Activated T-helper 9 cell treated with anti-CD3 and anti-CD28 coated beads, Interleukin-2, amount 50 U/mL, for 16 hours (primary cell): Measurements from ENCODE around the gene ETV2.
"Not testable (repeated sequence)": the region's sequence is repeated elsewhere in the genome, so short reads cannot be mapped to it uniquely, and the experiment has no call there.

ENCODE experiments used
- DNase-seq: peaks from one replicate; pipeline ENCODE4 v3.0.0-alpha.2; 2020; ENCODE audit warnings: low read depth

ETV2 gene

DNA sequence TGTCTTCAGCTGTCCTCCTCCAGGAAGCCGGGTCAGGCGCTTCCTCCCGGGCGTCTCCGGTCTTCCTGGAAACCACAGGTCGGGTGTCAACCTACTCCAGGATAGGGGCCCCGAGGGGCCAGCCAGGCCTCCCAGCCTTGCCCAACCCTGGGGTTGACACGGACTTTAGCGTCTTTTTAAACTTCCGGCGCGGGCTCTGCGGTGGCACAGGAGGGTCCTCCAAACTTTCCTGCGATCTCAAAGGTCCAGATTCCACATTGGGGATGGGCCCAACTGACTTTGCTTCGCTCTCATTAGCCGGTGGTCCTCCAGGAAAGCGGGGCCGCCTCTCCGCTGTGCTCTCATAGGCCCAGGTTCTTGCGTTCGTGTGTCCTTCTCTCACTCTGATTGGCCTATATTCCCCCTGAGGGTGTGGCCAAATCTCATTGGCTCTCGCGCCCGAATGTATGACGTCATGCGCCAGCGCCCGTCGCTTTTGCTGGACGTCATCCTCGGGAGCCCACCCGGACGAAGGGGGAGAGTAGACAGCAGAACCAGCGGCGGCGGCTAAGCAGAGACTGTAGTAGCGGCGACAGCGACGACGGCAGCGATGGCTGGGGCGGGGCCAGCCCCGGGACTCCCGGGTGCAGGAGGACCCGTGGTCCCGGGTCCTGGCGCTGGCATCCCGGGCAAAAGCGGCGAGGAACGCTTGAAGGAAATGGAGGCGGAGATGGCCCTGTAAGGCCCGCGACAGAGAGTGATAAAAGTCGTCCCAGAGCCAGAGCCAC lies 12.8 kb upstream of the ETV2 start, which contains the start of gene RBM42:
TSS of gene RBM42 (plus strand) at position 472 of the 767 bp plus-strand sequence. CDS start at position 590, 118 bp downstream.
- DNase-seq, result peak; percentile 94

DNA sequence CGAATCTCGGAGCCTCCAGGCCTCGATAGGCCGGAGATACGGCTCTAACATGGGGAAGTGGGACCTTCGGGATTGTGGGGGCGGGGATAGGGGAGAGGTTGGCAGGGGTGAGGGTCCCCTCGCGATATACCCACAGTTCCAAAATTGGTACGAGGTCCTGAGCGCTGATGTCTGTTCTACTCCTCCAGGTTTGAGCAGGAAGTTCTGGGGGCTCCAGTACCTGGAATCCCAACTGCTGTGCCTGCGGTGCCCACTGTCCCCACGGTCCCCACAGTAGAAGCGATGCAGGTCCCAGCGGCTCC lies 12.3 kb upstream of the ETV2 start:
- no peak for DNase-seq

DNA sequence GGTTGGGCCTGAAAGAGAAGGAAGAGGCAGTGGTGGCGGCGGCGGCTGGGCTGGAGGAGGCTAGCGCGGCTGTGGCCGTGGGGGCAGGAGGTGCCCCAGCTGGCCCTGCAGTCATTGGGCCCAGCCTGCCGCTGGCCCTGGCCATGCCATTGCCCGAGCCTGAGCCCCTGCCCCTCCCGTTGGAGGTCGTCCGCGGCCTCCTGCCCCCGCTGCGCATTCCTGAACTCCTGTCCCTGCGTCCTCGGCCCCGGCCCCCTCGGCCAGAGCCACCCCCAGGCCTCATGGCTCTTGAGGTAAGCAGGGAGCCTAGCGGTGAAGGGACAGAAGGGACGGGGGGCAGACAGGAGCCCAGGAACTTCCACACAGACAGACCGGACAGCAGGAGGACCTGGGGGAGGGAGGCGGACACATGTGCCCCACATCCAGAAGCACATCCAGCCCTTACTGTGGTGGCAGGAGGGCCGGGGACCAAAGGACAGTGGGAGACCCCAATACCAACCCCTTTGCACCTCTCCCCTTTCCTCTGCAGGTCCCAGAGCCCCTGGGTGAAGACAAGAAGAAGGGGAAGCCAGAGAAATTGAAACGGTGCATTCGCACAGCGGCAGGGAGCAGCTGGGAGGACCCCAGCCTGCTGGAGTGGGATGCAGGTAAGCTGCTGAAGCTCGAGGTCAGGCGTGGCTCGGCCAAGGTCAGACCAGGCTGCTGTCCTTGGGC lies 7.7 kb upstream of the ETV2 start:
- DNase-seq, result no peak

DNA sequence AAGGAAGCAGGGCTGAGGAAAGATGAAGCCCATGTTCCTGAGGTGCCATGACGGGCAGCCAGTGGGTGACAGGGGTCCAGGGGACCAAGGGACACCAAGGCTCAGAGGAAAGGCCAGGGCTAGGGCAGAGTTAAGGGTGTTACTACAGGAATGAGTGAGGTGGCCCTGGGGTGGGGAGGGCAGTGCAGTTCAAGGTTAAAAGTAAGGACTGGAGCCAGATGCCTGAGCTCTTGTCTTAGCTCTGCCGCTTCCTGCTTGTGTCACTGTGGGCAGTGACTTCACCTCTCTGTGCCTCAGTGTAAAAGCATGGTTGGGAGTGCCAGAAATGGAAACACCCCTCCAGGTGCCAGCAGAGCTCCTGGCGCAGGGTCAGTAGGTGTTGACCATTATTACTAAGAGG lies 4.9 kb upstream of the ETV2 start:
- no peak for DNase-seq

DNA sequence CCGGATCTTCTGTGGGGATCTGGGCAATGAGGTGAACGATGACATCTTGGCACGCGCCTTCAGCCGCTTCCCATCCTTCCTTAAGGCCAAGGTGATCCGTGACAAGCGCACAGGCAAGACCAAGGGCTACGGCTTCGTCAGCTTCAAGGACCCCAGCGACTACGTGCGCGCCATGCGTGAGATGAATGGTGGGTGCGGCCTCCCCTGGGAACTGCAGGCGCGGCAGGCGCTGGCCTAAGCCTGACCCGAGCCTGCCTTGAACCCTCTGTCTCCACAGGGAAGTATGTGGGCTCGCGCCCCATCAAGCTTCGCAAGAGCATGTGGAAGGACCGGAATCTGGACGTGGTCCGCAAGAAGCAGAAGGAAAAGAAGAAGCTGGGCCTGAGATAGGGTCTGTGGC lies 4.4 kb upstream of the ETV2 start:
- DNase-seq, result no peak

DNA sequence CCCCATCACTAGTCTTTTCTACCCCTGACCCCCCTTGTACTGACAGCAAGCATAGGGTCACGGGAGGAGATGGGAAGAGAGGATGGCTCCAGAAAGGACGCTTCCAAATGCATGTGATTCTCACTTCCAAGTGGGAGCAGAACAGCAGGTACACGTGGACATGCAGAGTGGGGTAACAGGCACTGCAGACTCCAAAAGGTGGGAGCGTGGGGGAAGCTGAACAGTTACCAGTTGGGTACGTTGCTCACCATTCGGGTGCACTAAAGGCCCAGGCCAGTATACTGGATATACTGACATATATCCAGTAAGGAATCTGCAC lies 2.3 kb upstream of the ETV2 start:
- no peak for DNase-seq

DNA sequence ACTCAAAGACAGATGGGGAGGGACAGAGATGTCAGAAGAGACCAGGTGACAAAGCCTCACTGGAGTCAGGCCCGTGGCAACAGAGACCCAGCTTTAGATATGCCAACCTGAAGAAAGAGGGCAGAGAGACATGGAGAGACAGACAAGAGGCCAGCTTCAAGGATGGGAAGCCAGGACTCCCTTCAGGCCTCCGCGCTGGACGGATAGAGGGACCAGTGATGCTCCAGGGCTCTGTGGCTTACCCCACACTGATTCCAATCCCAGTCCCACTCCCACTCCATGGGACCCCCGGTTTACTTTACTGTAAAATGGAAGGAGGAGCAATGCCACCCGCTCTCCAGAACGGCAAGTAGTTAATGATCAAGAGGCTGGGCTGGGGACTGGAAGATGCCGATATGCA lies 1.7 kb upstream of the ETV2 start:
- no peak for DNase-seq

DNA sequence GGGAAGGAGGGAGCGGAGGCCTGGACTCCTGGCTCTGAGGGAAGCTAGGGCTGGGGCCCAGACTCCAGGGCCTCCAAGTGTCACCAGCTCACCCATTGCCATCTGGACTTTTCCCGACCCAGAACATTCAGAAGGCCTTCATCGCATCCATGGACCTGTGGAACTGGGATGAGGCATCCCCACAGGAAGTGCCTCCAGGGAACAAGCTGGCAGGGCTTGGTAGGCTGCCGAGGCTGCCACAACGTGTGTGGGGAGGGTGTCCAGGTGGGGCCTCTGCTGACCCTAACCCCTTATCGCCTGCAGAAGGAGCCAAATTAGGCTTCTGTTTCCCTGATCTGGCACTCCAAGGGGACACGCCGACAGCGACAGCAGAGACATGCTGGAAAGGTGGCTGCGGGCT lies 767 bp downstream of the ETV2 start:
- DNase-seq, result no peak

DNA sequence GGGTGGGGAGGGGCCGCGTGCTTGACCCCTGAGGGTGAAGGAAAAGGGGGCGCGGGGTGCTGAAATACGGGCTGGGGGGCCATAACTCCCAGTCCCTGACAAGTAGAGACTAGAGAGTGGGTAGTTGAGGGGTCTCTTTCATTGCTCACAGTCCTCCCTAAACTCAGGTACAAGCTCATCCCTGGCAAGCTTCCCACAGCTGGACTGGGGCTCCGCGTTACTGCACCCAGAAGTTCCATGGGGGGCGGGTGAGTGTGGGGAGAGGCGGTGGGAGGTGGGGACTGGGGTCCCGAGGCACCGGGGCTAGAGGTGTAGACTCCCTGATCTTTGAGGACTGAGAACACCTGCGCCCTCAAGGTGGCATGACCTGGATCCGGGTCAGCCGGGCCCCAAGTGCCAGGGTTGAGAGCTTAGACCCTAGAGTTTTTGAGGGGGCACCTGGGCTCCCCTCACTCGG lies 1.3 kb downstream of the ETV2 start:
- no peak for DNase-seq

DNA sequence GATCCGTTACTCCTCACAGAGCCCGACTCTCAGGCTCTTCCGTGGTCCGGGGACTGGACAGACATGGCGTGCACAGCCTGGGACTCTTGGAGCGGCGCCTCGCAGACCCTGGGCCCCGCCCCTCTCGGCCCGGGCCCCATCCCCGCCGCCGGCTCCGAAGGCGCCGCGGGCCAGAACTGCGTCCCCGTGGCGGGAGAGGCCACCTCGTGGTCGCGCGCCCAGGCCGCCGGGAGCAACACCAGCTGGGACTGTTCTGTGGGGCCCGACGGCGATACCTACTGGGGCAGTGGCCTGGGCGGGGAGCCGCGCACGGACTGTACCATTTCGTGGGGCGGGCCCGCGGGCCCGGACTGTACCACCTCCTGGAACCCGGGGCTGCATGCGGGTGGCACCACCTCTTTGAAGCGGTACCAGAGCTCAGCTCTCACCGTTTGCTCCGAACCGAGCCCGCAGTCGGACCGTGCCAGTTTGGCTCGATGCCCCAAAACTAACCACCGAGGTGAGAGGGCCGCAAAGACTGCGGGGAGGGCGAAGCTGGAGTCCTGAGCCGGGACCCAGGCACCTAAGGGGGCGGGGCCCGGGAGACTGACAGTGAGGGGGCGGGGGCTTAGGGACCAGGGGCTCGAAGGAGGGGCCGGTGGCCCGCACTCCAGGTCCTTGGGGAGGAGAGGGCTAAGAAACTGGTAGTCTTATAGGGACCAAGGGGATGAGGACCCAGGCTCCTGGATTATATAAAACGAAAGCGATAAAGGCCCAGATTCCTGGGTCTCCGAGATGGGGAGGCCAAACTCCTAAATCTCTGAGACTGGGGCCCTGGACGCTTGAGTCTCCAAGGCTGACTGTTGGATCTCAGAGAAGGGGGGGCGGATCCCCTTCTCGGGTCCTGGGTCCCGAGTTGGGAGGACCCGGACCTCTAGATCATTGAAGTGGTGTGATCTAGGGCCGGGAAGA lies 2.0 kb downstream of the ETV2 start:
- peak; percentile 67 for DNase-seq

DNA sequence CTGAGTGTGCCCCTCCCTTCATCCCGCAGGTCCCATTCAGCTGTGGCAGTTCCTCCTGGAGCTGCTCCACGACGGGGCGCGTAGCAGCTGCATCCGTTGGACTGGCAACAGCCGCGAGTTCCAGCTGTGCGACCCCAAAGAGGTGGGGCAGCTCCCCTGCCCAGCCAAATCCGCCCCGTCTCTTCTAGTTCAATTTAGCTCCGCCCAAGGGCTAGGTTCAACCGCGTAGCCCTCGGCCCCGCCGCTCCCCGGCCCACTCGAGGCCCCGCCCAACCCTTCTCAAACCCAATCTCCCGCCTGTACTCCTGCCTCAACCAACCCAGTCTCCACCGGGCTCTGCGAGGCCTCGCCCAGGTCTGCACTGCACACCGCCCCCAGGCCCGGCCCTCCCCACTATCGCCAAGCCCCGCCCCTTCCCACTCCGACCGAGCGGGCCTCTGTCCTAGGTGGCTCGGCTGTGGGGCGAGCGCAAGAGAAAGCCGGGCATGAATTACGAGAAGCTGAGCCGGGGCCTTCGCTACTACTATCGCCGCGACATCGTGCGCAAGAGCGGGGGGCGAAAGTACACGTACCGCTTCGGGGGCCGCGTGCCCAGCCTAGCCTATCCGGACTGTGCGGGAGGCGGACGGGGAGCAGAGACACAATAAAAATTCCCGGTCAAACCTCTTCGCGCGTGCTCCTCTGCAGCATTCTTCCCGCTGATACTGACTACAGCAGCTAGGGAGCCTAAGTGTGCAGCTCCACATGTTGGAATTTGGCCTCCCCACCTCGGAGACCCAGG lies 2.9 kb downstream of the ETV2 start:
- DNase-seq, result peak; percentile 94

DNA sequence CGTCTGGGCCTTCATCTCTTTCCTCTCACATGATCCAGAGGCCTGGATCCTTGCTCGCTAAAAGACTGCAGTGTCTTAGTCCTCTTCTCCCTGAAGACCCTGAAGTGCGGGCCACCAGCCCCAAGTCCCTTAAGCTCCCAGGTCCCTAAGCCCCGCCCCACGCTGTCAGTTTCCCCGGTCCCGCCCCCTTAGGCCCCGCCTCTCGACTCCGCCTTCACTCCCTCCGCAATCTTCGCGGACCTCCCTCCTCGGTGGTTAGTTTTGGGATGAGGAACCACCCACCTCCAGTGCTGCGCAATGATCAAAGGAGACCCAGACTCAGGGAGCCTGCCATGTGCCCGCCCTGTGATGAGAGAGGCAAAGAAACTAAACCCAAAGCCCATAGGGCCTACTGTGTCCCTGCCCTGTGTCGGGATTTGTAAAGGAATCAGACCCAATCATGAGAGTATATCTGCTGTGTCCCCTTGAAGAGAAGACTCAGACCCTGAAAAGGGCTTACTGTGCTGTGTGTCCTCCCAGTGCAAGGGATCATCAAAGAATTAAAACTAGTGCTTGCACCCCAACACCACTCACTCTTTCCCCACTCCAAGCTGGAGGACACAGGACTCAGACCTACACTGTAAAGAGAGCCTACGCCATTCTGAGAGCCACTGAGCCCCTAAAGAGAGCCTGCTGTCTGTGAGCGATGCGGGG lies 3.6 kb downstream of the ETV2 start:
- peak; percentile 65 for DNase-seq

DNA sequence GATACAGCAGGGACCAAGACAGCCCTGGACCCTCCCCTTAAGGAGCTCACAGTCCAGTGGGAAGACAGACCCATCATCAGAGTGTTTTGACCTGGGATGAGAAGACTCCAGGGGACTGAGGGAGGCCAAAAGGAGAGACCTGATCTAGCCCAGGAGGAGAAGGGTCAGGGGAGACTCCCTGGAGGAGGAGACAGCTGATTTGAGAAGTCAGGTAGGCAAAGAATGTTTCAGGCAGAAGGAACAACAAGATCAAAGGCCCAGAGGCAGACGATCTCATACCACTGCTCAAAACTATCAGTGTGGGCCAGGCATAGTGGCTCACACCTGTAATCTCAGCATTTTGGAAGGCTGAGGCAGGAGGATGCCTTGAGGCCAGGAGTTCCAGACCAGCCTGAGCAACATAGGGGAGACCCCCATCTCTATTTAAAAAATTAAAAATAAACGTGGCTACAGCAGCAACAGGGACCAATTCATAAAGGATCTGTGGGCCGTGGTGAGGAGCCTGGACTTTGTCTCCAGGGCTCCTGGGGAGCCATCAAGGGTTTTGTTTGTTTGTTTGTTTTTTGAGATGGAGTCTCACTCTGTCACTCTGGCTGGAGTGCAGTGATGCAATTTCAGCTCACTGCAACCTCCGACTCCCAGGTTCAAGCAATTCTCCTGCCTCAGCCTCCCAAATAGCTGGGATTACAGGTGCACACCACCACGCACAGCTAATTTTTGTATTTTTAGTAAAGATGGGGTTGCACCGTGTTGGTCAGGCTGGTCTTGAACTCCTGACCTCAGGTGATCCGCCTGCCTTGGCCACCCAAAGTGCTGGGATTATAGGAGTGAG lies 4.4 kb downstream of the ETV2 start:
- DNase-seq, result no peak

DNA sequence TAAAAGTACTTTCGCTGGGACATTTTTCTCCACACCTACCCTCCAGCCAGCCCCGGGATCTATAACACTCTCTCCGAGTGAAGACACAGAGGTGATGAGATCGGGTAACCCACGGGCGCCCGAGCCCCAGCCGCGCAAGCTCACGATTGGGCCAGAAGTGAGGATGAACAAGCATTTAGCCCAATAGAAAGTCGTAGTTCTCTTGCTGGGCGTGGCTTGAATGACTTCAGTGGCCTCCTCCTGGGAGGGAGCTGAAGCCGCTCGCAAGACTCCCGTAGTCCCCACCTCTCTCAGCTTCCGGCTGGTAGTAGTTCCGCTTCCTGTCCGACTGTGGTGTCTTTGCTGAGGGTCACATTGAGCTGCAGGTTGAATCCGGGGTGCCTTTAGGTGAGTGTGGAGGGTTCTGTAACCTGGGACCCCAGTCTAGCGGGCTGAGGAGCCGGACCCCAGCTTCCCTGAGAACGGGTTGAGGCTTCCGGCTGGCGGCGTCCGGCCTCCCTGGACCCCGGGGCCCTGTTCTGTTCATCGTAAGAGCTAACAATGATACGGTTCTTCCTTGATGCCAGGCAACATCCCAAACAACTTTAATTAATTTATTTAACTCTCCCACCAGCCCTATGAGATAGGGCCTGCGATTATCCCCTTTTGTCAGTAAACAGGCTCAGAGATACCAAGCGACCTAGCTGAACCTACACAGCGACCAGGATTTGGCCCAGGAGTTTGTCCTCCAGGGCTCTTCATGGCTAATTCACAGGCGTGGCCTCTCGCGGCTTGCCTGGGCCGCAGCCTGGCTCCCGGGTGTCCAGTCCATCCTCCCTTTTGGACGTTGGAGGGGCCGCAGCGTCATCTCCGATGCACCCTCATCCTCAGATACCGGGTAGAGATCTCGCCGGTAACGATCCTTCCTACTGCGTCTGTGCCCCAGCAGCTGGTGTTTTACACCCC lies 6.7 kb downstream of the ETV2 start, which contains the start of gene COX6B1:
TSS of gene COX6B1 (plus strand) at position 307 of the 945 bp plus-strand sequence. CDS start 2,921 bp downstream, outside the sequence.
- DNase-seq, result peak; percentile 87

DNA sequence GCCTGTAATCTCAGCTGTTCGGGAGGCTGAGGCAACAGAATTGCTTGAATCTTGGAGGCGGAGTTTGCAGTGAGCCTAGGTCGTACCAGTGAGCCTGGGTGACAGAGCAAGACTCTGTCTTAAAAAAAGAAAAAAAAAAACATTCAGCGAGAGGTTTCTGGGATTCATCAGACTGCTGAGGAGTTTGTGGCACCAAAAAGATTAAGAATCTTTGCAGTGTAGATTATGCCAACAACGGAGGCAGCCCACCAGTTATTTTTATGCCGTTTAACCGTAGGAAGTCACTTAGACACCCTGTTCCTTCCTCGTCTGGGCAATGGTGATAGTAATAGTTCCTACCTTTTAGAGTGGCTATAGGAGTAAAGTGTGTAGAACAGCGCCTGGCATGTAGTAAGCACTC lies 9.0 kb downstream of the ETV2 start:
- DNase-seq, result no peak

DNA sequence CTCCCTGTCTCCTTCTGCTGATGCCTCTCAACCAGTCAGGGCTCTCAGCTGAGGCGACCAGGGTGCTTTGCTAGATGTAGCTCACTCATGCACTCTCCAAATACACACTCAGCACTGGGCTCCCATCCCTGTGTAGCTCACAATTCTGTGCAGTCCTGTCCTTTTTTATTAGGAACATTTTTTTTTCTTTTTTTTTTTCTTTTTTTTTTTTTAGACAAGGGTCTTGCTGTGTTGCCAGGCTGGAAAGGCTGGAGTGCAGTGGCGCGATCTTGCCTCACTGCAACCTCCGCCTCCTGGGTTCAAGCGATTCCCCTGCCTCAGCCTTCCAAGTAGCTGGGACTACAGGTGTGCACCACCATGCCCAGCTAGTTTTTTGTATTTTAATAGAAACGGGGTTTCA lies 13.3 kb downstream of the ETV2 start:
- DNase-seq, result not testable (repeated sequence)

DNA sequence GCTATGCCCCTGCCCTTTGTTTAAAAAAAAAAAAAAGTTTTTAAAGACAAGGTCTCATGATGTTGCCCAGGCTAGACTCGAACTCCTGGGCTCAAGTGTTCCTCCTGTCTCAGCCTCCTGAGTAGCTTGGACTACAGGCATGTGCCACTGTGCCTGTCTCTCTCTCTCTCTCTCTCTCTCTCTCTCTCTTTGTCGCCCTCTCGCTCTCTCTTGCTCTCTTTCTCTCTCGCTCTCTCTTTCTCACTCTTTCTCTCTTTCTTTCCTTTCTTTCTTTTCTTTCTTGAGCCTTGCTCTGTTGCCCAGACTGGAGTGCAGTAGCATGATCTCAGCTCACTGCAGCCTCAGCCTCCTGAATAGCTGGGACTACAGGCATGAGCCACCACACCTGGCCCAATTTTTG lies 14.1 kb downstream of the ETV2 start:
- DNase-seq, result no peak

DNA sequence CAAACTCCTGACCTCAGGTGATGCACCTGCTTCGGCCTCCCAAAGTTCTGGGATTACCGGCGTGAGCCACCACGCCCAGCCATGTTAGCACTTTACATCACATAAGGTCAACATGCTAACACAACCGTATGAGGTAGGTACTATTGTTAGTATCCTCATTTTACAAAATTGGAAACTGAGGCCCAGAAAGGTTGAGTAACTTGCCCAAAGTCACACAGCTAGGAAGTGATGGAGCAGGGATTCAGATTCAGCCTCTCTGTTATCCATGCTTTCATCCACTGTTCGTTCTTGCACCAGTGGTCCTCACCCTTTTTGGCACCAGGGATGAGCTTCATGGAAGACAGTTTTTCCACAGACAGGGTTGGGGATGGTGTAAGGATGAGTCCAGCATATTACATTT lies 15.2 kb downstream of the ETV2 start:
- DNase-seq, result no peak
